BJ (cell line): ENCODE measurements around the gene HIPK4. TPM values are rescaled to one million over a fixed set of nuclear protein-coding genes. Genes with fewer than 3 reads are reported as not detected.

Experiments used
- CTCF ChIA-PET: fragments of 350-600 bp; formaldehyde crosslinking; extraction: SDS; loops from one replicate; lab custom pipeline; 2021; ENCODE audit warnings: antibody characterized with exemption, inconsistent platforms; lab: Yijun Ruan, JAX
- POLR2A ChIA-PET: fragments of 300-600 bp; sonication (Branson Sonifier 250); formaldehyde crosslinking; extraction: SDS; loops from one replicate; lab custom pipeline; 2021; ENCODE audit warnings: antibody characterized with exemption; lab: Charles Lee
- DNase-seq: peaks from one replicate; pipeline ENCODE4 v3.0.0-alpha.2; 2011; ENCODE audit warnings: low read depth
- H3K27me3 ChIP-seq: 2 replicates; pipeline ENCODE4 v1.6.0; 2011; ENCODE audit warnings: low read length; ENCODE audit not compliant: control insufficient read depth, insufficient read depth
- H3K36me3 ChIP-seq: 2 replicates; pipeline ENCODE4 v1.5.1; 2011; ENCODE audit warnings: low read length; ENCODE audit not compliant: control insufficient read depth, insufficient read depth
- H3K4me3 ChIP-seq: 2 replicates; pipeline ENCODE4 v1.5.1; 2011; ENCODE audit warnings: low read depth, mild to moderate bottlenecking, control low read depth, low read length
- CTCF ChIP-seq: IDR thresholded peaks from 2 replicates; pipeline ENCODE4 v1.5.1; 2011; ENCODE audit warnings: low read depth, mild to moderate bottlenecking, control low read depth, inconsistent platforms, low read length, moderate library complexity; ENCODE audit not compliant: insufficient read depth
- polyA plus RNA-seq: library from polyadenylated mRNA; depleted of rRNA; stranded (reverse); fragments of >200 nt; gene quantifications from 2 replicates; pipeline ENCODE4 v1.2.3, GENCODE V29; 2011

Gene HIPK4
- polyA plus RNA-seq, 1 experiment, result 0.21 TPM

GRCh38 chr19:40394816-40395210 lies 4.8 kb upstream of the HIPK4 start:
- no peak for TF ChIP-seq CTCF
- Histone ChIP-seq H3K4me3 (no peak overlapping the region), H3K27me3 (peaks cover 1% of the 10 kb centered on the region; the same call in 1 of the 2 replicates), H3K36me3 (no peaks in the 10 kb centered on the region)
- DNase-seq, result no peak
- POLR2A ChIA-PET, result no interaction called here
- CTCF ChIA-PET, result no interaction called here

GRCh38 chr19:40393894-40394815 lies 4.2 kb upstream of the HIPK4 start:
- peaks cover 1% of the 10 kb centered on the region; the same call in 1 of the 2 replicates for H3K27me3 ChIP-seq
- POLR2A ChIA-PET, result no interaction called here
- CTCF ChIA-PET, result no interaction called here
- no peak for TF ChIP-seq CTCF
- no peak for DNase-seq
- H3K36me3 ChIP-seq, result no peaks in the 10 kb centered on the region
- no peak overlapping the region for H3K4me3 ChIP-seq

GRCh38 chr19:40392894-40393517 lies 3.0 kb upstream of the HIPK4 start:
- POLR2A ChIA-PET, result no interaction called here
- DNase-seq, result no peak
- H3K36me3 ChIP-seq, result no peaks in the 10 kb centered on the region
- peak; percentile 37; the same call in 1 of the 2 replicates for TF ChIP-seq CTCF
- H3K27me3 ChIP-seq, result peaks cover 1% of the 10 kb centered on the region; the same call in 1 of the 2 replicates
- no peak overlapping the region for H3K4me3 ChIP-seq
- CTCF ChIA-PET, result no interaction called here

- no peak for TF ChIP-seq CTCF
- H3K4me3 ChIP-seq, result no peak overlapping the region
- H3K27me3 ChIP-seq, result peaks cover 1% of the 10 kb centered on the region; the same call in 1 of the 2 replicates
- ChIA-PET POLR2A (no interaction called here), CTCF (no interaction called here)
- no peaks in the 10 kb centered on the region for H3K36me3 ChIP-seq
- DNase-seq, result no peak
These were observed 2.1 kb upstream of the HIPK4 start for GRCh38 chr19:40392123-40392522.

GRCh38 chr19:40389404-40390083 lies 437 bp downstream of the HIPK4 start:
- ChIA-PET CTCF (interaction anchor here (1.0 kb wide), 1 partner anchor 31 kb away, joined by 3 read pairs; no protein-coding TSS in a partner anchor), POLR2A (no interaction called here)
- TF ChIP-seq CTCF, result no peak
- H3K4me3 ChIP-seq, result no peak overlapping the region
- DNase-seq, result no peak
- 0 out of 2 replicates have a peak, but pooled peaks cover 2% of the 10 kb centered on the region for H3K27me3 ChIP-seq
- H3K36me3 ChIP-seq, result no peaks in the 10 kb centered on the region
